Common myeloid progenitor, CD34-positive (primary cell): ENCODE results near the gene SPECC1.

Source experiments
- CTCF ChIA-PET: fragments of 350-600 bp; sonication (Branson Sonifier 250); formaldehyde crosslinking; loops from one replicate; lab custom pipeline; 2021; ENCODE audit warnings: antibody characterized with exemption; lab: Charles Lee
- POLR2A ChIA-PET: fragments of 350-600 bp; sonication (Branson Sonifier 250); formaldehyde crosslinking; loops from one replicate; lab custom pipeline; 2021; ENCODE audit warnings: antibody characterized with exemption; lab: Charles Lee
- DNase-seq, 3 donors: peaks; one replicate each; pipeline versions ENCODE4 v3.0.0 to v3.0.0-alpha.2; 2013
- H3K27ac ChIP-seq, 2 experiments: 1 replicate in 1 of 2; 2 replicates in 1 of 2; pipeline ENCODE4 v1.7.0; 2013; ENCODE audit warnings: inconsistent platforms in 2 of 2, low read length in 2 of 2, mild to moderate bottlenecking in 2 of 2, low read depth in 1 of 2, moderate library complexity in 1 of 2; ENCODE audit not compliant: severe bottlenecking in 2 of 2, insufficient read depth in 1 of 2, poor library complexity in 1 of 2
- H3K27me3 ChIP-seq, 5 experiments: replicated peaks in 2 of 5; 1 replicate in 3 of 5; 2 replicates in 2 of 5; pipeline versions ENCODE4 v1.6.1 to v1.7.0; 2013; ENCODE audit warnings: low read length in 4 of 5, mild to moderate bottlenecking in 2 of 5, moderate library complexity in 2 of 5, inconsistent platforms in 1 of 5; ENCODE audit not compliant: insufficient read depth in 5 of 5, control insufficient read depth in 4 of 5
- H3K36me3 ChIP-seq, 4 experiments: 1 replicate in 2 of 4; 2 replicates in 2 of 4; pipeline versions ENCODE4 v1.6.1 to v1.7.0; 2013; ENCODE audit warnings: low read length in 3 of 4, control low read depth in 1 of 4, mild to moderate bottlenecking in 1 of 4; ENCODE audit not compliant: control insufficient read depth in 4 of 4, insufficient read depth in 4 of 4
- H3K4me1 ChIP-seq, 4 experiments: 1 replicate in 3 of 4; 2 replicates in 1 of 4; pipeline versions ENCODE4 v1.6.1 to v1.7.1; 2013; ENCODE audit warnings: low read length in 3 of 4, mild to moderate bottlenecking in 3 of 4, control low read depth in 1 of 4, inconsistent platforms in 1 of 4, moderate library complexity in 1 of 4; ENCODE audit not compliant: control insufficient read depth in 4 of 4, insufficient read depth in 4 of 4; ENCODE audit errors: control extremely low read depth in 1 of 4
- H3K4me3 ChIP-seq, 7 experiments: 1 replicate in 4 of 7; 2 replicates in 3 of 7; pipeline versions ENCODE4 v1.5.1 to v1.7.0; 2013; ENCODE audit warnings: mild to moderate bottlenecking in 7 of 7, low read length in 6 of 7, moderate library complexity in 6 of 7, inconsistent platforms in 2 of 7, low read depth in 2 of 7, control low read depth in 1 of 7; ENCODE audit not compliant: insufficient read depth in 4 of 7, control insufficient read depth in 1 of 7; ENCODE audit errors: extremely low read depth in 1 of 7
- H3K9me3 ChIP-seq, 5 experiments: 1 replicate in 4 of 5; 2 replicates in 1 of 5; pipeline versions ENCODE4 v1.6.1 to v1.7.1; 2013; ENCODE audit warnings: low read length in 4 of 5, mild to moderate bottlenecking in 2 of 5, inconsistent platforms in 1 of 5, low read depth in 1 of 5, moderate library complexity in 1 of 5; ENCODE audit not compliant: control insufficient read depth in 4 of 5, insufficient read depth in 2 of 5; ENCODE audit errors: control extremely low read depth in 1 of 5
- WGBS: methylation state at CpG from one replicate; pipeline ENCODE4 v1.1.5; 2013; ENCODE audit not compliant: insufficient coverage; 5-methylcytosine and 5-hydroxymethylcytosine counted together

SPECC1 gene

GRCh38 chr17:20092973-20093626, 83.9 kb downstream of the SPECC1 start:
- DNase-seq: no peak
- Histone ChIP-seq H3K9me3 (no peaks in the 10 kb centered on the region), H3K4me3 (no peak overlapping the region), H3K27me3 (no peaks in the 10 kb centered on the region), H3K36me3 (peaks cover 0 to 20% (median 15%) of the 10 kb centered on the region in 4 experiments), H3K27ac (no peak overlapping the region), H3K4me1 (peaks cover 0 to 11% (median 7%) of the 10 kb centered on the region in 4 experiments)
- WGBS: 100% methylated on average over 2 of the region's 2 CpGs
- ChIA-PET CTCF (interaction anchor here (0.8 to 1.6 kb wide), 3 partner anchors 12 to 84 kb away, joined by 3 read pairs; partner anchors contain the start of gene SPECC1), POLR2A (no interaction called here)

GRCh38 chr17:20094777-20095176, 85.6 kb downstream of the SPECC1 start:
- CTCF ChIA-PET: interaction anchor here (0.8 to 1.5 kb wide), 2 partner anchors 81 to 86 kb away, joined by 3 to 4 read pairs; partner anchors contain the start of gene SPECC1
- DNase-seq: no peak
- H3K4me1 ChIP-seq: peaks cover 0 to 8% (median 4%) of the 10 kb centered on the region in 4 experiments
- POLR2A ChIA-PET: no interaction called here
- no peaks in the 10 kb centered on the region for H3K9me3 ChIP-seq
- H3K36me3 ChIP-seq: peaks cover 0 to 26% (median 20%) of the 10 kb centered on the region in 4 experiments
- H3K4me3 ChIP-seq: no peak overlapping the region
- no peaks in the 10 kb centered on the region for H3K27me3 ChIP-seq
- no peak overlapping the region for H3K27ac ChIP-seq
- no CpG with 5 or more reads among the region's 1 CpG for WGBS

- Histone ChIP-seq H3K9me3 (no peaks in the 10 kb centered on the region), H3K36me3 (peaks cover 0 to 26% (median 20%) of the 10 kb centered on the region in 4 experiments), H3K27me3 (no peaks in the 10 kb centered on the region), H3K4me1 (peaks cover 0 to 5% (median 2%) of the 10 kb centered on the region in 4 experiments), H3K27ac (no peak overlapping the region), H3K4me3 (no peak overlapping the region)
- peak in 2 of 3 donors; percentile 22 to 23 for DNase-seq
- 84% methylated on average over 13 of the region's 18 CpGs for WGBS
- ChIA-PET POLR2A (no interaction called here), CTCF (interaction anchor here (0.8 to 1.5 kb wide), 3 partner anchors 82 to 87 kb away, joined by 3 to 4 read pairs (median 3); partner anchors contain the start of gene SPECC1)
These were observed 86.3 kb downstream of the SPECC1 start for GRCh38 chr17:20095336-20096080.

- DNase-seq: no peak
- H3K27me3 ChIP-seq: no peaks in the 10 kb centered on the region
- H3K4me1 ChIP-seq: peaks cover 0 to 5% (median 1%) of the 10 kb centered on the region in 4 experiments
- H3K4me3 ChIP-seq: no peak overlapping the region
- POLR2A ChIA-PET: no interaction called here
- H3K36me3 ChIP-seq: peaks cover 0 to 28% (median 20%) of the 10 kb centered on the region in 4 experiments
- H3K27ac ChIP-seq: peak overlapping the region in 1 of 2 experiments; percentile 21
- WGBS: 100% methylated on average over 7 of the region's 8 CpGs
- no peaks in the 10 kb centered on the region for H3K9me3 ChIP-seq
- CTCF ChIA-PET: interaction anchor here (0.8 to 1.5 kb wide), 3 partner anchors 83 to 103 kb away, joined by 3 read pairs; no protein-coding TSS in a partner anchor
These were observed 87.3 kb downstream of the SPECC1 start for GRCh38 chr17:20096430-20096829.

- H3K4me1 ChIP-seq: peaks cover 0 to 5% (median 1%) of the 10 kb centered on the region in 4 experiments
- no peaks in the 10 kb centered on the region for H3K27me3 ChIP-seq
- H3K36me3 ChIP-seq: peaks cover 0 to 34% (median 23%) of the 10 kb centered on the region in 4 experiments
- no peaks in the 10 kb centered on the region for H3K9me3 ChIP-seq
- CTCF ChIA-PET: interaction anchor here (1.1 to 1.3 kb wide), 3 partner anchors 9 to 87 kb away, joined by 4 to 6 read pairs (median 5); no protein-coding TSS in a partner anchor
- WGBS: 90% methylated on average over 6 of the region's 6 CpGs
- no peak overlapping the region for H3K4me3 ChIP-seq
- no peak for DNase-seq
- H3K27ac ChIP-seq: no peak overlapping the region
- POLR2A ChIA-PET: interaction anchor here (0.6 kb wide), 1 partner anchor 9 kb away, joined by 3 read pairs; no protein-coding TSS in a partner anchor
These were observed 88.2 kb downstream of the SPECC1 start for GRCh38 chr17:20097330-20097729.

- H3K27me3 ChIP-seq: no peaks in the 10 kb centered on the region
- H3K4me3 ChIP-seq: no peak overlapping the region
- CTCF ChIA-PET: interaction anchor here (1.1 to 1.3 kb wide), 2 partner anchors 18 to 88 kb away, joined by 4 to 5 read pairs; no protein-coding TSS in a partner anchor
- no peak overlapping the region for H3K27ac ChIP-seq
- peaks cover 0 to 42% (median 26%) of the 10 kb centered on the region in 4 experiments for H3K36me3 ChIP-seq
- peaks cover 0 to 5% (median 1%) of the 10 kb centered on the region in 4 experiments for H3K4me1 ChIP-seq
- 86% methylated on average over 7 of the region's 7 CpGs for WGBS
- POLR2A ChIA-PET: no interaction called here
- no peaks in the 10 kb centered on the region for H3K9me3 ChIP-seq
- DNase-seq: no peak
These were observed 89.2 kb downstream of the SPECC1 start for GRCh38 chr17:20098314-20098713.
